Lower leg skin (tissue), 3 donors: ENCODE measurements around the gene CTXN2.

Experiments used
- POLR2A ChIP-seq, 2 donors: fragments of 450-650 bp; IDR thresholded peaks; one replicate each; pipeline ENCODE4 v1.6.1; 2016 to 2017; ENCODE audit warnings: antibody characterized with exemption in 2 of 2, mild to moderate bottlenecking in 1 of 2, moderate library complexity in 1 of 2
- TF ChIP-seq, protein P1 (sequence below), 3 donors: fragments of 450-650 bp; IDR thresholded peaks; one replicate each; pipeline ENCODE4 v1.5.1; 2016; ENCODE audit warnings: antibody characterized with exemption in 3 of 3, mild to moderate bottlenecking in 3 of 3, moderate library complexity in 2 of 3

DNA sequence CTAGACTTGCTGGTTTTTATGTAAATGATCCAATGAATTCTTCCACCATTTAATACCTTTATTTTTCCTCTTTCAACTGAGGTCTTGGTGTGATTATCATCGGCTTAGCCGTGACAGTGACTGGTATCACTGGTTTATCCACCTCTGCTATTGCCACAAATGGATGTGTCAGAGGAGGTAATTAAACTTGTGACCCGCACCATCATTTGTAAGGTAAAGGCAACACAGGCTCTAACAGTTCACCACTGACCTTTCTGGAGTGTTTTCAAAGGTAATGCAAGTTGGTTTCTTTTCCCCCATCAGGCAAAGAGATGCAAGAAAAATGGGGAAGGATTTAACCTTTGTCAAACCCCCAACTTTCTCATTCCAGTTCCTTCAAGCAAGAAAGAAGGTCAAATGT is 34.3 kb downstream of the CTXN2 start:
- TF ChIP-seq, protein P1, sequence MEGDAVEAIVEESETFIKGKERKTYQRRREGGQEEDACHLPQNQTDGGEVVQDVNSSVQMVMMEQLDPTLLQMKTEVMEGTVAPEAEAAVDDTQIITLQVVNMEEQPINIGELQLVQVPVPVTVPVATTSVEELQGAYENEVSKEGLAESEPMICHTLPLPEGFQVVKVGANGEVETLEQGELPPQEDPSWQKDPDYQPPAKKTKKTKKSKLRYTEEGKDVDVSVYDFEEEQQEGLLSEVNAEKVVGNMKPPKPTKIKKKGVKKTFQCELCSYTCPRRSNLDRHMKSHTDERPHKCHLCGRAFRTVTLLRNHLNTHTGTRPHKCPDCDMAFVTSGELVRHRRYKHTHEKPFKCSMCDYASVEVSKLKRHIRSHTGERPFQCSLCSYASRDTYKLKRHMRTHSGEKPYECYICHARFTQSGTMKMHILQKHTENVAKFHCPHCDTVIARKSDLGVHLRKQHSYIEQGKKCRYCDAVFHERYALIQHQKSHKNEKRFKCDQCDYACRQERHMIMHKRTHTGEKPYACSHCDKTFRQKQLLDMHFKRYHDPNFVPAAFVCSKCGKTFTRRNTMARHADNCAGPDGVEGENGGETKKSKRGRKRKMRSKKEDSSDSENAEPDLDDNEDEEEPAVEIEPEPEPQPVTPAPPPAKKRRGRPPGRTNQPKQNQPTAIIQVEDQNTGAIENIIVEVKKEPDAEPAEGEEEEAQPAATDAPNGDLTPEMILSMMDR (IDR thresholded peaks at IDR 0.05): no peak
- no peak for TF ChIP-seq POLR2A (IDR thresholded peaks at IDR 0.05)
